Measurements from ENCODE around the gene SMARCA2. TPM values are rescaled to one million over a fixed set of nuclear protein-coding genes. Genes with fewer than 3 reads are reported as not detected.

The SMARCA2 gene
- total and polyA plus RNA-seq, 12 donors: 38.3 to 192 (median 142) TPM

GRCh38 chr9:2208991-2209390 is 193.8 kb downstream of the SMARCA2 start:
- intact Hi-C loops (cut with DNase I): no loop called here

GRCh38 chr9:2209400-2209799 is 194.3 kb downstream of the SMARCA2 start:
- TF ChIP-seq CTCF (IDR thresholded peaks at IDR 0.05): no peak
- no peak for TF ChIP-seq POLR2A (IDR thresholded peaks at IDR 0.05)
- Histone ChIP-seq H3K27ac (no peak overlapping the region), H3K9me3 (replicated peaks in 1 of 3) (no peaks in the 10 kb centered on the region), H3K27me3 (no peaks in the 10 kb centered on the region), H3K4me3 (no peak overlapping the region), H3K4me1 (replicated peaks in 1 of 2) (peaks cover 0 to 11% of the 10 kb centered on the region in 2 donors), H3K36me3 (replicated peaks in 1 of 2) (no peaks in the 10 kb centered on the region)
- WGBS, 4 donors: 27 to 37% (median 34%) methylated on average over 2 of the region's 2 CpGs
- intact Hi-C loops (cut with DNase I): no loop called here
- no peak for DNase-seq

More at GRCh38 chr9:2208991-2209390, 193.8 kb downstream of the SMARCA2 start:
- H3K27ac ChIP-seq: no peak overlapping the region
- H3K27me3 ChIP-seq: no peaks in the 10 kb centered on the region
- no peak overlapping the region for H3K4me3 ChIP-seq
- no peak for DNase-seq
- no peaks in the 10 kb centered on the region for H3K9me3 ChIP-seq (replicated peaks in 1 of 3)
- no peaks in the 10 kb centered on the region for H3K36me3 ChIP-seq (replicated peaks in 1 of 2)
- peaks cover 0 to 11% of the 10 kb centered on the region in 2 donors for H3K4me1 ChIP-seq (replicated peaks in 1 of 2)
- no peak for TF ChIP-seq CTCF (IDR thresholded peaks at IDR 0.05)

GRCh38 chr9:2210201-2210600 is 195.1 kb downstream of the SMARCA2 start:
- Histone ChIP-seq H3K27me3 (no peaks in the 10 kb centered on the region), H3K9me3 (replicated peaks in 1 of 3) (no peaks in the 10 kb centered on the region), H3K36me3 (replicated peaks in 1 of 2) (no peaks in the 10 kb centered on the region), H3K27ac (no peak overlapping the region), H3K4me3 (no peak overlapping the region), H3K4me1 (replicated peaks in 1 of 2) (peaks cover 0 to 11% of the 10 kb centered on the region in 2 donors)
- WGBS, 4 donors: 91 to 98% (median 94%) methylated on average over 2 of the region's 2 CpGs
- intact Hi-C loops (cut with DNase I): no loop called here
- DNase-seq: no peak
- no peak for TF ChIP-seq CTCF (IDR thresholded peaks at IDR 0.05)
- TF ChIP-seq POLR2A (IDR thresholded peaks at IDR 0.05): no peak

GRCh38 chr9:2213830-2214468 is 198.8 kb downstream of the SMARCA2 start:
- no peak for TF ChIP-seq CTCF (IDR thresholded peaks at IDR 0.05)
- TF ChIP-seq POLR2A (IDR thresholded peaks at IDR 0.05): no peak
- 73 to 89% (median 78%) methylated on average over 6 of the region's 6 CpGs for WGBS, 4 donors

More at GRCh38 chr9:2213830-2214468, 198.8 kb downstream of the SMARCA2 start:
- Histone ChIP-seq H3K9me3 (replicated peaks in 1 of 3) (no peaks in the 10 kb centered on the region), H3K27me3 (no peaks in the 10 kb centered on the region), H3K27ac (peak overlapping the region in 1 of 5 donors; percentile 42), H3K36me3 (replicated peaks in 1 of 2) (no peaks in the 10 kb centered on the region), H3K4me1 (replicated peaks in 1 of 2) (peaks cover 0 to 4% of the 10 kb centered on the region in 2 donors), H3K4me3 (no peak overlapping the region)
- peak in 1 of 7 donors; percentile 23 for DNase-seq
- intact Hi-C loops (cut with DNase I): no loop called here

All from adrenal gland (tissue), 12 donors.